Neuronal stem cell (in vitro differentiated cells): ENCODE data around the gene SYNPO.

Source experiments
- DNase-seq: peaks from one replicate; pipeline ENCODE4 v3.0.0-alpha.2; 2013; ENCODE audit warnings: low spot score
- H2AFZ ChIP-seq: one replicate; pipeline ENCODE4 v1.6.1; 2013; ENCODE audit warnings: mild to moderate bottlenecking, low read length, inconsistent platforms
- H2AK5ac ChIP-seq: 2 replicates; pipeline ENCODE4 v1.6.1; 2013; ENCODE audit warnings: low read depth, mild to moderate bottlenecking, inconsistent platforms, low read length, moderate library complexity, mixed read lengths
- H2BK120ac ChIP-seq: 2 replicates; pipeline ENCODE4 v1.6.1; 2013; ENCODE audit warnings: low read depth, mild to moderate bottlenecking, inconsistent platforms, low read length, moderate library complexity, mixed read lengths
- H2BK12ac ChIP-seq: one replicate; pipeline ENCODE4 v1.6.1; 2013; ENCODE audit warnings: low read length, inconsistent platforms
- H2BK15ac ChIP-seq: 2 replicates; pipeline ENCODE4 v1.6.1; 2013; ENCODE audit warnings: mild to moderate bottlenecking, low read length, inconsistent platforms, mixed read lengths
- H2BK5ac ChIP-seq: one replicate; pipeline ENCODE4 v1.6.1; 2013; ENCODE audit warnings: inconsistent platforms, mild to moderate bottlenecking, low read length, moderate library complexity
- H3K14ac ChIP-seq: one replicate; pipeline ENCODE4 v1.6.1; 2013; ENCODE audit warnings: low read length, inconsistent platforms
- H3K18ac ChIP-seq: 2 replicates; pipeline ENCODE4 v1.6.1; 2013; ENCODE audit warnings: low read length, inconsistent platforms
- H3K23ac ChIP-seq: 2 replicates; pipeline ENCODE4 v1.6.1; 2013; ENCODE audit warnings: low read depth, mild to moderate bottlenecking, mixed read lengths, low read length, inconsistent platforms; ENCODE audit not compliant: poor library complexity
- H3K27ac ChIP-seq: replicated peaks from 3 replicates; pipeline ENCODE4 v1.5.1; 2013; ENCODE audit warnings: low read length, inconsistent platforms
- H3K27me3 ChIP-seq, 3 experiments: 2 replicates each; pipeline ENCODE4 v1.6.1; 2013; ENCODE audit warnings: low read length in 3 of 3, mild to moderate bottlenecking in 2 of 3, inconsistent platforms in 1 of 3, low read depth in 1 of 3, mixed read lengths in 1 of 3, moderate library complexity in 1 of 3; ENCODE audit not compliant: control insufficient read depth in 3 of 3, insufficient read depth in 3 of 3
- H3K36me3 ChIP-seq, 2 donors: replicated peaks in 1 of 2; 2 replicates each; pipeline ENCODE4 v1.6.1; 2013; ENCODE audit warnings: low read length in 2 of 2; ENCODE audit not compliant: control insufficient read depth in 2 of 2, insufficient read depth in 2 of 2
- H3K4ac ChIP-seq: 2 replicates; pipeline ENCODE4 v1.6.1; 2013; ENCODE audit warnings: inconsistent platforms, mild to moderate bottlenecking, low read length, moderate library complexity
- H3K4me1 ChIP-seq, 2 donors: 1 replicate in 1 of 2; 2 replicates in 1 of 2; pipeline ENCODE4 v1.6.1; 2013; ENCODE audit warnings: low read length in 2 of 2, low read depth in 1 of 2; ENCODE audit not compliant: control insufficient read depth in 2 of 2, insufficient read depth in 1 of 2
- H3K4me2 ChIP-seq: one replicate; pipeline ENCODE4 v1.6.1; 2013; ENCODE audit warnings: mild to moderate bottlenecking, low read length, inconsistent platforms; ENCODE audit not compliant: insufficient read depth, poor library complexity, severe bottlenecking
- H3K4me3 ChIP-seq, 2 donors: 2 replicates each; pipeline ENCODE4 v1.5.1; 2013; ENCODE audit warnings: low read length in 2 of 2, mild to moderate bottlenecking in 2 of 2, inconsistent platforms in 1 of 2, moderate library complexity in 1 of 2
- H3K79me1 ChIP-seq: one replicate; pipeline ENCODE4 v1.6.1; 2013; ENCODE audit warnings: low read depth, mild to moderate bottlenecking, inconsistent platforms, low read length, moderate library complexity
- H3K9ac ChIP-seq: one replicate; pipeline ENCODE4 v1.6.1; 2013; ENCODE audit warnings: mild to moderate bottlenecking, low read depth, low read length, inconsistent platforms; ENCODE audit not compliant: poor library complexity
- H3K9me3 ChIP-seq, 2 donors: replicated peaks in 1 of 2; 2 replicates each; pipeline versions ENCODE3 to v1.6.1; 2013; ENCODE audit warnings: low read length in 2 of 2, mild to moderate bottlenecking in 2 of 2, inconsistent platforms in 1 of 2, low read depth in 1 of 2, mixed read lengths in 1 of 2, moderate library complexity in 1 of 2; ENCODE audit not compliant: control insufficient read depth in 2 of 2, insufficient read depth in 1 of 2
- H4K8ac ChIP-seq: one replicate; pipeline ENCODE4 v1.6.1; 2013; ENCODE audit warnings: low read depth, mild to moderate bottlenecking, inconsistent platforms, low read length, moderate library complexity
- H4K91ac ChIP-seq: one replicate; pipeline ENCODE4 v1.6.1; 2013; ENCODE audit warnings: low read length, low read depth, mild to moderate bottlenecking, inconsistent platforms; ENCODE audit not compliant: poor library complexity
- WGBS, 2 donors: extraction: QIAGEN DNeasy Blood & Tissue Kit; methylation state at CpG; one replicate each; pipeline ENCODE4 v1.1.7; 2013; ENCODE audit warnings: missing lambda C conversion rate in 2 of 2, mixed read lengths in 1 of 2; ENCODE audit not compliant: insufficient read length in 2 of 2, insufficient replicate concordance in 1 of 2; ENCODE audit errors: extremely low coverage in 2 of 2; 5-methylcytosine and 5-hydroxymethylcytosine counted together

The SYNPO gene

GRCh38 chr5:150630461-150631325 is 9.8 kb upstream of the SYNPO start:
- H3K27me3 ChIP-seq: peaks cover 0 to 44% (median 3%) of the 10 kb centered on the region in 3 experiments
- H2BK15ac ChIP-seq: peak overlapping the region; percentile 56
- H3K9ac ChIP-seq: no peak overlapping the region
- H3K4ac ChIP-seq: peak overlapping the region; percentile 19
- H2AK5ac ChIP-seq: peak overlapping the region; percentile 83
- peak overlapping the region; percentile 98 for H2BK12ac ChIP-seq
- no peak overlapping the region for H3K4me2 ChIP-seq
- H2AFZ ChIP-seq: no peak overlapping the region
- no peak overlapping the region for H3K27ac ChIP-seq
- H3K36me3 ChIP-seq: no peaks in the 10 kb centered on the region
- no peaks in the 10 kb centered on the region for H3K79me1 ChIP-seq
- peak overlapping the region; percentile 50 for H3K23ac ChIP-seq
- H3K14ac ChIP-seq: no peak overlapping the region
- H2BK120ac ChIP-seq: no peak overlapping the region
- DNase-seq: no peak
- peak overlapping the region; percentile 71 for H2BK5ac ChIP-seq
- WGBS, 2 donors: no CpG with 5 or more reads among the region's 9 CpGs
- H3K18ac ChIP-seq: no peak overlapping the region
- H4K8ac ChIP-seq: no peak overlapping the region
- H3K9me3 ChIP-seq: no peaks in the 10 kb centered on the region
- no peak overlapping the region for H4K91ac ChIP-seq
- peaks cover 5 to 16% of the 10 kb centered on the region in 2 donors for H3K4me1 ChIP-seq
- no peak overlapping the region for H3K4me3 ChIP-seq

- no CpG with 5 or more reads among the region's 6 CpGs for WGBS, 2 donors
- peak overlapping the region; percentile 56 for H3K23ac ChIP-seq
- H3K14ac ChIP-seq: peak overlapping the region; percentile 57
- no peak overlapping the region for H3K27ac ChIP-seq
- H3K4me3 ChIP-seq: no peak overlapping the region
- H2BK120ac ChIP-seq: no peak overlapping the region
- H4K91ac ChIP-seq: no peak overlapping the region
- no peaks in the 10 kb centered on the region for H3K79me1 ChIP-seq
- H2BK12ac ChIP-seq: no peak overlapping the region
- H3K18ac ChIP-seq: peak overlapping the region; percentile 49
- peak overlapping the region; percentile 91 for H3K4ac ChIP-seq
- H2BK5ac ChIP-seq: peak overlapping the region; percentile 71
- H3K9me3 ChIP-seq: no peaks in the 10 kb centered on the region
- H3K36me3 ChIP-seq: no peaks in the 10 kb centered on the region
- peaks cover 5 to 18% of the 10 kb centered on the region in 2 donors for H3K4me1 ChIP-seq
- no peak overlapping the region for H2AFZ ChIP-seq
- peak overlapping the region; percentile 69 for H2AK5ac ChIP-seq
- DNase-seq: no peak
- peak overlapping the region; percentile 54 for H2BK15ac ChIP-seq
- H4K8ac ChIP-seq: no peak overlapping the region
- peaks cover 0 to 37% (median 3%) of the 10 kb centered on the region in 3 experiments for H3K27me3 ChIP-seq
- no peak overlapping the region for H3K4me2 ChIP-seq
- no peak overlapping the region for H3K9ac ChIP-seq
Observed at GRCh38 chr5:150631326-150631701, 9.1 kb upstream of the SYNPO start.

- Histone ChIP-seq H3K4me3 (no peak overlapping the region), H2BK15ac (peak overlapping the region; percentile 15), H2AFZ (no peak overlapping the region), H3K9ac (no peak overlapping the region), H3K14ac (no peak overlapping the region), H3K79me1 (no peaks in the 10 kb centered on the region), H3K23ac (no peak overlapping the region), H4K91ac (no peak overlapping the region), H2AK5ac (peak overlapping the region; percentile 32), H2BK120ac (no peak overlapping the region), H3K27ac (no peak overlapping the region), H3K9me3 (no peaks in the 10 kb centered on the region), H2BK12ac (no peak overlapping the region), H3K4me1 (peaks cover 7 to 22% of the 10 kb centered on the region in 2 donors), H3K27me3 (peaks cover 0 to 27% (median 3%) of the 10 kb centered on the region in 3 experiments), H4K8ac (no peak overlapping the region), H3K4me2 (no peak overlapping the region), H3K4ac (no peak overlapping the region), H2BK5ac (no peak overlapping the region), H3K36me3 (no peaks in the 10 kb centered on the region), H3K18ac (peak overlapping the region; percentile 27)
- WGBS, 2 donors: no CpG with 5 or more reads among the region's 10 CpGs
- DNase-seq: no peak
Observed at GRCh38 chr5:150632305-150633160, 7.9 kb upstream of the SYNPO start.

GRCh38 chr5:150633429-150633828 is 7.0 kb upstream of the SYNPO start:
- Histone ChIP-seq H3K9ac (no peak overlapping the region), H3K36me3 (no peaks in the 10 kb centered on the region), H2BK5ac (no peak overlapping the region), H3K18ac (no peak overlapping the region), H3K27me3 (peaks cover 0 to 22% (median 3%) of the 10 kb centered on the region in 3 experiments), H2BK12ac (no peak overlapping the region), H3K4me3 (no peak overlapping the region), H2AFZ (no peak overlapping the region), H3K79me1 (no peaks in the 10 kb centered on the region), H3K14ac (no peak overlapping the region), H3K4ac (no peak overlapping the region), H2AK5ac (no peak overlapping the region), H2BK15ac (no peak overlapping the region), H3K27ac (no peak overlapping the region), H3K4me1 (peaks cover 10 to 22% of the 10 kb centered on the region in 2 donors), H3K23ac (no peak overlapping the region), H4K91ac (no peak overlapping the region), H3K4me2 (no peak overlapping the region), H3K9me3 (no peaks in the 10 kb centered on the region), H4K8ac (no peak overlapping the region), H2BK120ac (no peak overlapping the region)
- WGBS, 2 donors: no CpG with 5 or more reads among the region's 2 CpGs
- no peak for DNase-seq
